ENCODE data around the gene PIK3C3.

DNA sequence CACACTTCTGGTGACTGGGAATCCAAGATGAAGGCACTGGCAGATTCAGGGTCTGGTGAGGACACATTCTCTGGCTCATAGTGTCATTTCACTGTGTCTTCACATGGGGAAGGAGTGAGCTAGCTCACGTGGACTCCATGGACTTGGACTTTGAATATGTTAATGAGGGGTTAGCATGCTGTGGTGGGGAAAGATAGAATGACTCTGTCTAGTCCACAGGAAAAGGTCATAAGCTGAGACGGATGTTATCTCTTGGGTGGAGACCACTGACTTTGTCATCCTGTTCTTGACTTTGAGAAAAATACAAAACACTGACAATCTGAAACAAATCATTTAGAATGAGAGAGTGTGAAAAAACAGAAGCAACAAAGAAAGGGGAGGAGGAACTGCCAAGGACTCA lies 145.9 kb downstream of the PIK3C3 start:
- no peak for TF ChIP-seq EP300 (IDR thresholded peaks at IDR 0.05; ENCODE audit: borderline replicate concordance)
- TF ChIP-seq, protein P1, sequence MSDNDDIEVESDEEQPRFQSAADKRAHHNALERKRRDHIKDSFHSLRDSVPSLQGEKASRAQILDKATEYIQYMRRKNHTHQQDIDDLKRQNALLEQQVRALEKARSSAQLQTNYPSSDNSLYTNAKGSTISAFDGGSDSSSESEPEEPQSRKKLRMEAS (IDR thresholded peaks at IDR 0.05), result no peak
- TF ChIP-seq RAD21 (IDR thresholded peaks at IDR 0.05; ENCODE audit: low read depth), result no peak
- TF ChIP-seq, protein P2, sequence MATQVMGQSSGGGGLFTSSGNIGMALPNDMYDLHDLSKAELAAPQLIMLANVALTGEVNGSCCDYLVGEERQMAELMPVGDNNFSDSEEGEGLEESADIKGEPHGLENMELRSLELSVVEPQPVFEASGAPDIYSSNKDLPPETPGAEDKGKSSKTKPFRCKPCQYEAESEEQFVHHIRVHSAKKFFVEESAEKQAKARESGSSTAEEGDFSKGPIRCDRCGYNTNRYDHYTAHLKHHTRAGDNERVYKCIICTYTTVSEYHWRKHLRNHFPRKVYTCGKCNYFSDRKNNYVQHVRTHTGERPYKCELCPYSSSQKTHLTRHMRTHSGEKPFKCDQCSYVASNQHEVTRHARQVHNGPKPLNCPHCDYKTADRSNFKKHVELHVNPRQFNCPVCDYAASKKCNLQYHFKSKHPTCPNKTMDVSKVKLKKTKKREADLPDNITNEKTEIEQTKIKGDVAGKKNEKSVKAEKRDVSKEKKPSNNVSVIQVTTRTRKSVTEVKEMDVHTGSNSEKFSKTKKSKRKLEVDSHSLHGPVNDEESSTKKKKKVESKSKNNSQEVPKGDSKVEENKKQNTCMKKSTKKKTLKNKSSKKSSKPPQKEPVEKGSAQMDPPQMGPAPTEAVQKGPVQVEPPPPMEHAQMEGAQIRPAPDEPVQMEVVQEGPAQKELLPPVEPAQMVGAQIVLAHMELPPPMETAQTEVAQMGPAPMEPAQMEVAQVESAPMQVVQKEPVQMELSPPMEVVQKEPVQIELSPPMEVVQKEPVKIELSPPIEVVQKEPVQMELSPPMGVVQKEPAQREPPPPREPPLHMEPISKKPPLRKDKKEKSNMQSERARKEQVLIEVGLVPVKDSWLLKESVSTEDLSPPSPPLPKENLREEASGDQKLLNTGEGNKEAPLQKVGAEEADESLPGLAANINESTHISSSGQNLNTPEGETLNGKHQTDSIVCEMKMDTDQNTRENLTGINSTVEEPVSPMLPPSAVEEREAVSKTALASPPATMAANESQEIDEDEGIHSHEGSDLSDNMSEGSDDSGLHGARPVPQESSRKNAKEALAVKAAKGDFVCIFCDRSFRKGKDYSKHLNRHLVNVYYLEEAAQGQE (IDR thresholded peaks at IDR 0.05; ENCODE audit: low read depth), result no peak
